PC-9 (cell line): ENCODE measurements around the gene ZDHHC11. TPM values are rescaled to one million over a fixed set of nuclear protein-coding genes. Genes with fewer than 3 reads are reported as not detected.

Experiments
- BruUV-seq: library from RNA; stranded (reverse); fragments of 400-500 nt; replicated peaks from 2 replicates; lab custom pipeline; 2021; lab: Mats Ljungman, UMichigan
- CTCF ChIA-PET: fragments of 300-600 bp; sonication (Branson Sonifier 250); formaldehyde crosslinking; loops from one replicate; lab custom pipeline; 2022; ENCODE audit warnings: antibody characterized with exemption; lab: Charles Lee
- POLR2A ChIA-PET: fragments of 300-600 bp; sonication (Branson Sonifier 250); formaldehyde crosslinking; loops from one replicate; lab custom pipeline; 2022; ENCODE audit warnings: antibody characterized with exemption; ENCODE audit not compliant: unreplicated experiment; lab: Charles Lee
- DNase-seq, 2 experiments: peaks; one replicate each; pipeline versions ENCODE4 v3.0.0 to v3.0.0-alpha.2; 2015 to 2022; ENCODE audit warnings: mixed read lengths in 1 of 2
- H2AFZ ChIP-seq: fragments of 200-600 bp; sonication (generic); 2 replicates; pipeline ENCODE4 v1.8.1; 2017; ENCODE audit warnings: antibody characterized with exemption
- H3F3A ChIP-seq: fragments of 200-600 bp; sonication (generic); 2 replicates; pipeline ENCODE4 v1.8.1; 2017; ENCODE audit warnings: antibody characterized with exemption, mild to moderate bottlenecking, low read depth; ENCODE audit not compliant: insufficient read depth
- H3K27ac ChIP-seq: fragments of 200-600 bp; sonication (generic); 2 replicates; pipeline ENCODE4 v1.6.1; 2016; ENCODE audit warnings: mixed run types
- H3K27me3 ChIP-seq: fragments of 200-600 bp; sonication (generic); 2 replicates; pipeline ENCODE4 v1.6.1; 2016; ENCODE audit warnings: low read depth, mixed run types; ENCODE audit not compliant: insufficient read depth
- H3K36me3 ChIP-seq: fragments of 200-600 bp; sonication (generic); 2 replicates; pipeline ENCODE4 v1.6.1; 2016; ENCODE audit warnings: low read depth, mixed run types
- H3K4me1 ChIP-seq: fragments of 200-600 bp; sonication (generic); replicated peaks from 2 replicates; pipeline ENCODE4 v1.6.1; 2016; ENCODE audit warnings: mixed run types; ENCODE audit not compliant: insufficient read depth
- H3K4me2 ChIP-seq: fragments of 200-600 bp; sonication (generic); 2 replicates; pipeline ENCODE4 v1.6.1; 2017; ENCODE audit warnings: mixed run types
- H3K4me3 ChIP-seq: fragments of 200-600 bp; sonication (generic); 2 replicates; pipeline ENCODE4 v1.6.1; 2016; ENCODE audit warnings: mixed run types
- H3K79me2 ChIP-seq: fragments of 200-600 bp; sonication (generic); 2 replicates; pipeline ENCODE4 v1.6.1; 2017; ENCODE audit warnings: low read depth, mixed run types
- H3K9me2 ChIP-seq: fragments of 200-600 bp; sonication (generic); 2 replicates; pipeline ENCODE4 v1.8.1; 2017; ENCODE audit warnings: mild to moderate bottlenecking; ENCODE audit not compliant: insufficient read depth
- H3K9me3 ChIP-seq: fragments of 200-600 bp; sonication (generic); 2 replicates; pipeline ENCODE4 v1.8.1; 2016; ENCODE audit warnings: low read depth; ENCODE audit not compliant: insufficient read depth
- H4K20me1 ChIP-seq: fragments of 200-600 bp; sonication (generic); 2 replicates; pipeline ENCODE4 v1.8.1; 2017; ENCODE audit not compliant: insufficient read depth
- CTCF ChIP-seq: fragments of 200-600 bp; sonication (generic); conservative IDR thresholded peaks from 2 replicates; pipeline ENCODE4 v1.6.1; 2017; ENCODE audit warnings: mixed run types, antibody characterized with exemption, mild to moderate bottlenecking, moderate library complexity
- EZH2 ChIP-seq: fragments of 200-600 bp; sonication (generic); IDR thresholded peaks from 2 replicates; pipeline ENCODE4 v1.8.0; 2017; ENCODE audit warnings: antibody characterized with exemption, low read depth
- intact Hi-C: fragments of 100-400 bp; cut with micrococcal nuclease; formaldehyde crosslinking; loops from one replicate; pipeline ENCODE4 v1.10.0; 2022; ENCODE audit not compliant: unreplicated experiment
- total RNA-seq: library from RNA; stranded (reverse); gene quantifications from 2 replicates; pipeline ENCODE4 v1.2.3, GENCODE V29; 2021

The ZDHHC11 gene
- total RNA-seq, 1 experiment from 2014 or later: 13.1 TPM

- BruUV-seq: no TSS peak
- intact Hi-C loops: no loop called here
These were observed 17.8 kb upstream of the ZDHHC11 start for GRCh38 chr5:868428-869135.

GRCh38 chr5:867300-867870 lies 16.6 kb upstream of the ZDHHC11 start:
- no peak overlapping the region for H3K27ac ChIP-seq
- H3K4me3 ChIP-seq: no peak overlapping the region
- no peaks in the 10 kb centered on the region for H3F3A ChIP-seq
- no peak for DNase-seq
- CTCF ChIA-PET: no interaction called here
- H3K79me2 ChIP-seq: no peaks in the 10 kb centered on the region
- POLR2A ChIA-PET: interaction anchor here (1.0 kb wide), 1 partner anchor 24 kb away, joined by 6 read pairs; no protein-coding TSS in a partner anchor
- peaks cover 32% of the 10 kb centered on the region for H3K36me3 ChIP-seq
- TF ChIP-seq EZH2: no peak
- TF ChIP-seq CTCF: no peak
- no peaks in the 10 kb centered on the region for H3K27me3 ChIP-seq
- H3K9me3 ChIP-seq: no peaks in the 10 kb centered on the region
- no peaks in the 10 kb centered on the region for H3K9me2 ChIP-seq
- no TSS peak for BruUV-seq
- intact Hi-C loops: no loop called here
- no peak overlapping the region for H3K4me2 ChIP-seq
- peaks cover 28% of the 10 kb centered on the region for H4K20me1 ChIP-seq
- H2AFZ ChIP-seq: no peak overlapping the region
- H3K4me1 ChIP-seq: no peaks in the 10 kb centered on the region

More at GRCh38 chr5:868428-869135, 17.8 kb upstream of the ZDHHC11 start:
- DNase-seq: no peak
- peaks cover 23% of the 10 kb centered on the region for H4K20me1 ChIP-seq
- no peaks in the 10 kb centered on the region for H3K9me2 ChIP-seq
- ChIA-PET POLR2A (no interaction called here), CTCF (no interaction called here)
- no peak overlapping the region for H3K4me2 ChIP-seq
- TF ChIP-seq CTCF (no peak), EZH2 (no peak)
- peaks cover 32% of the 10 kb centered on the region for H3K36me3 ChIP-seq
- no peaks in the 10 kb centered on the region for H3K79me2 ChIP-seq
- no peak overlapping the region for H2AFZ ChIP-seq
- H3K4me1 ChIP-seq: no peaks in the 10 kb centered on the region
- H3K9me3 ChIP-seq: no peaks in the 10 kb centered on the region
- H3K27ac ChIP-seq: no peak overlapping the region
- no peaks in the 10 kb centered on the region for H3K27me3 ChIP-seq
- no peaks in the 10 kb centered on the region for H3F3A ChIP-seq
- no peak overlapping the region for H3K4me3 ChIP-seq

GRCh38 chr5:865771-866170 lies 15.0 kb upstream of the ZDHHC11 start:
- CTCF ChIA-PET: no interaction called here
- DNase-seq: no peak
- peaks cover 32% of the 10 kb centered on the region for H3K36me3 ChIP-seq

More at GRCh38 chr5:865771-866170, 15.0 kb upstream of the ZDHHC11 start:
- no peak overlapping the region for H3K27ac ChIP-seq
- no peak overlapping the region for H3K4me3 ChIP-seq
- no peaks in the 10 kb centered on the region for H3K4me1 ChIP-seq
- intact Hi-C loops: no loop called here
- H3K9me2 ChIP-seq: no peaks in the 10 kb centered on the region
- H3K79me2 ChIP-seq: no peaks in the 10 kb centered on the region
- peaks cover 28% of the 10 kb centered on the region for H4K20me1 ChIP-seq
- H3K9me3 ChIP-seq: no peaks in the 10 kb centered on the region
- no peak overlapping the region for H3K4me2 ChIP-seq
- no peak overlapping the region for H2AFZ ChIP-seq
- H3K27me3 ChIP-seq: no peaks in the 10 kb centered on the region
- H3F3A ChIP-seq: no peaks in the 10 kb centered on the region
- no peak for TF ChIP-seq CTCF
- no peak for TF ChIP-seq EZH2
- POLR2A ChIA-PET: no interaction called here
- BruUV-seq: no TSS peak
